SU-DHL-6 (cell line): ENCODE measurements around the gene ECE2.

Experiments
- H2AFZ ChIP-seq: fragments of 200-600 bp; sonication (generic); 2 replicates; pipeline ENCODE4 v1.6.1; 2014; ENCODE audit warnings: low read depth, mild to moderate bottlenecking, moderate library complexity, mixed read lengths, antibody characterized with exemption, low read length; ENCODE audit not compliant: severe bottlenecking
- H3F3A ChIP-seq: fragments of 200-600 bp; shearing (Covaris generic); 2 replicates; pipeline ENCODE4 v1.6.0; 2016; ENCODE audit warnings: antibody characterized with exemption, mild to moderate bottlenecking; ENCODE audit not compliant: insufficient read depth
- H3K27ac ChIP-seq: fragments of 200-600 bp; sonication (generic); 2 replicates; pipeline ENCODE4 v1.5.1; 2016; ENCODE audit warnings: low read depth, mild to moderate bottlenecking, low read length, moderate library complexity, mixed read lengths
- H3K27me3 ChIP-seq: fragments of 200-600 bp; sonication (generic), shearing (Covaris generic); 2 replicates; pipeline ENCODE4 v1.6.0; 2014; ENCODE audit warnings: mild to moderate bottlenecking, low read length
- H3K36me3 ChIP-seq: fragments of 200-600 bp; sonication (generic); 2 replicates; pipeline ENCODE4 v1.6.1; 2014; ENCODE audit warnings: mild to moderate bottlenecking, low read length, mixed read lengths
- H3K4me2 ChIP-seq: fragments of 300-600, 200-600 bp; shearing (Covaris generic), sonication (generic); 2 replicates; pipeline ENCODE4 v1.6.0; 2014; ENCODE audit warnings: low read length, low read depth, mild to moderate bottlenecking; ENCODE audit not compliant: poor library complexity, severe bottlenecking
- H3K4me3 ChIP-seq: fragments of 200-600 bp; sonication (generic); 2 replicates; pipeline ENCODE4 v1.5.1; 2014; ENCODE audit warnings: antibody characterized with exemption, low read length, mild to moderate bottlenecking, mixed read lengths; ENCODE audit not compliant: insufficient read depth, poor library complexity, severe bottlenecking
- H3K79me2 ChIP-seq: fragments of 200-600 bp; sonication (generic); 2 replicates; pipeline ENCODE4 v1.6.1; 2014; ENCODE audit warnings: mild to moderate bottlenecking, low read length, moderate library complexity; ENCODE audit not compliant: insufficient read depth
- H3K9ac ChIP-seq: fragments of 200-600 bp; sonication (generic); 2 replicates; pipeline ENCODE4 v1.7.0; 2014; ENCODE audit warnings: mild to moderate bottlenecking, low read length
- H3K9me2 ChIP-seq: fragments of 200-600 bp; sonication (generic); replicated peaks from 2 replicates; pipeline ENCODE4 v1.6.1; 2014; ENCODE audit warnings: low read length; ENCODE audit not compliant: insufficient read depth
- H3K9me3 ChIP-seq: fragments of 200-600 bp; sonication (generic); 2 replicates; pipeline ENCODE4 v1.6.1; 2014; ENCODE audit warnings: low read length, mixed read lengths; ENCODE audit not compliant: insufficient read depth
- H4K20me1 ChIP-seq: fragments of 200-600 bp; sonication (generic); 2 replicates; pipeline ENCODE4 v1.6.1; 2014; ENCODE audit warnings: low read depth, mild to moderate bottlenecking, antibody characterized with exemption, low read length, moderate library complexity, mixed read lengths
- CTCF ChIP-seq: fragments of 200-600 bp; sonication (generic); IDR thresholded peaks from one replicate; pipeline ENCODE4 v1.5.1; 2017; ENCODE audit warnings: antibody characterized with exemption, mild to moderate bottlenecking, low read length, moderate library complexity; ENCODE audit not compliant: insufficient read depth, poor library complexity, severe bottlenecking
- EZH2phosphoT487 ChIP-seq: fragments of 200-600 bp; sonication (generic), shearing (Covaris generic); conservative IDR thresholded peaks from 2 replicates; pipeline ENCODE4 v1.6.1; 2018; ENCODE audit warnings: mild to moderate bottlenecking, antibody characterized with exemption, low read length, moderate library complexity, mixed read lengths

The ECE2 gene

DNA sequence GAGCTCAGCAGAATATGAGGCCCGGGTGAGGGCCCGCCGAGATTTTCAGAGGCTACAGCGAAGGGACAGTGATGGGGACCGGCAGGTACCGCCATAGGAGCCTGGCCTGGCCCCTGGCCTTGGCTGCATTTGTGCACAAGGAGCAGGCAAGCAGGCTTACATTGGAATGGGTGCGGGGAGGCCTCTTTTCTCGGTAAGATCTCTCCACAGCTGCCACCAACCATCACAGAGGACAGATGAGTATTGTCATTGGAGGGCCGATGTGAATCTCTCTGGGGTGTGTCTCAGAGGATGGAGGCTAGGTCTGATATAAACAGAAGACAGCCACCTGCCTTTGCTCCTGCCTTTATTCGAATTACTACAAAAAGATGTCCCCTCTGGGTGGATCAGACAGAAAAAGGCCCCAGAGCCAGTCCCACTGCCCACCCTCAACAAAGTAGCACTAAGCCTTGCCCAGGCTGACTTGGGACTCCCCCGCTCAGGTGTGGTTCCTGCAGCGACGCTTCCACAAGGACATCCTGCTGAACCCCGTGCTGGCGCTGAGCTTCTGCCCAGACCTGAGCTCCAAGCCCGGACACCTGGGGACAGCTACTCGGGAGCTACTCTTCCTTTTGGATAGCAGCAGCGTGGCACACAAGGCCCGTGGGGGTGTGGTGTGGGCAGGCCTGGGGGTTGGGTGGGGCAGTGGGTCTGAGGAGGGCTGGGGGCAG, 41.0 kb upstream of the ECE2 start:
- Histone ChIP-seq H4K20me1 (no peaks in the 10 kb centered on the region), H3K9me2 (no peaks in the 10 kb centered on the region), H3F3A (no peaks in the 10 kb centered on the region), H3K36me3 (no peaks in the 10 kb centered on the region), H3K27ac (no peak overlapping the region), H3K27me3 (no peaks in the 10 kb centered on the region), H3K79me2 (no peaks in the 10 kb centered on the region), H3K9ac (no peak overlapping the region), H3K4me2 (no peak overlapping the region), H2AFZ (no peak overlapping the region), H3K9me3 (no peaks in the 10 kb centered on the region), H3K4me3 (no peak overlapping the region)
- no peak for TF ChIP-seq EZH2phosphoT487
- TF ChIP-seq CTCF: no peak

DNA sequence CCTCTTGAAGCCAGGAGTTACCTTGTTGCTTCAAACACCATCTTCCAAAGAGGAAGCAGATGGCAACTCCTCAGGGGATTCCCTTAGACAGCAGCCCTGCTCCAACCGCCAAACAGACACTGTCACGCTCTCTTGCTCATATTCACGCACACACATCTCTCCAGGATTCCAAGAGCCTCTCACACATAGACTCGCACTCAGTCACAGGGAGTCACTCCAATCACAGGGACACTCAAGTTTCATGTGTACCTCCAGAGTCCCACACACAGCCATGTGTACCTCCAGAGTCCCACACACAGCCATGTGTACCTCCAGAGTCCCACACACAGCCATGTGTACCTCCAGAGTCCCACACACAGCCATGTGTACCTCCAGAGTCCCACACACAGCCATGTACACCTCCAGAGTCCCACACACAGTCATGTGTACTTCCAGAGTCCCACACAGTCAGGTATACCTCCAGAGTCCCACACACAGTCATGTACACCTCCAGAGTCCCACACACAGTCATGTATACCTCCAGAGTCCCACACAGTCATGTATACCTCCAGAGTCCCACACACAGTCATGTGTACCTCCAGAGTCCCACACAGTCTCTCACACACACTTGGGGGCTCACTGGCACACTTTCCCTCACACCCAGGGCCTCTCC, 40.3 kb upstream of the ECE2 start:
- Histone ChIP-seq H3F3A (peaks cover 5% of the 10 kb centered on the region; the same call in 1 of the 2 replicates), H3K27ac (no peak overlapping the region), H3K9me3 (no peaks in the 10 kb centered on the region)

GRCh38 chr3:184236033-184236410, 39.8 kb upstream of the ECE2 start:
- H3K4me2 ChIP-seq: no peak overlapping the region
- no peaks in the 10 kb centered on the region for H3K9me3 ChIP-seq
- no peaks in the 10 kb centered on the region for H3K9me2 ChIP-seq
- H3K9ac ChIP-seq: no peak overlapping the region
- no peaks in the 10 kb centered on the region for H4K20me1 ChIP-seq
- no peak overlapping the region for H3K27ac ChIP-seq
- no peak overlapping the region for H3K4me3 ChIP-seq
- H3K79me2 ChIP-seq: no peaks in the 10 kb centered on the region
- TF ChIP-seq EZH2phosphoT487 (no peak), CTCF (no peak)
- peaks cover 6% of the 10 kb centered on the region; the same call in 1 of the 2 replicates for H3F3A ChIP-seq
- H3K27me3 ChIP-seq: no peaks in the 10 kb centered on the region
- no peak overlapping the region for H2AFZ ChIP-seq
- H3K36me3 ChIP-seq: no peaks in the 10 kb centered on the region

More for the DNA sequence above, 40.3 kb upstream of the ECE2 start:
- Histone ChIP-seq H4K20me1 (no peaks in the 10 kb centered on the region), H3K9ac (no peak overlapping the region), H3K4me2 (no peak overlapping the region), H2AFZ (no peak overlapping the region), H3K79me2 (no peaks in the 10 kb centered on the region), H3K4me3 (no peak overlapping the region), H3K27me3 (no peaks in the 10 kb centered on the region), H3K36me3 (no peaks in the 10 kb centered on the region), H3K9me2 (no peaks in the 10 kb centered on the region)
- TF ChIP-seq CTCF: no peak
- no peak for TF ChIP-seq EZH2phosphoT487
